ENCODE results near the gene HLA-DRA. TPM values are rescaled to one million over a fixed set of nuclear protein-coding genes. Genes with fewer than 3 reads are reported as not detected.

HLA-DRA gene
- total RNA-seq, 3 donors from 2014 or later, result 69.0 to 333 (median 115) TPM

DNA sequence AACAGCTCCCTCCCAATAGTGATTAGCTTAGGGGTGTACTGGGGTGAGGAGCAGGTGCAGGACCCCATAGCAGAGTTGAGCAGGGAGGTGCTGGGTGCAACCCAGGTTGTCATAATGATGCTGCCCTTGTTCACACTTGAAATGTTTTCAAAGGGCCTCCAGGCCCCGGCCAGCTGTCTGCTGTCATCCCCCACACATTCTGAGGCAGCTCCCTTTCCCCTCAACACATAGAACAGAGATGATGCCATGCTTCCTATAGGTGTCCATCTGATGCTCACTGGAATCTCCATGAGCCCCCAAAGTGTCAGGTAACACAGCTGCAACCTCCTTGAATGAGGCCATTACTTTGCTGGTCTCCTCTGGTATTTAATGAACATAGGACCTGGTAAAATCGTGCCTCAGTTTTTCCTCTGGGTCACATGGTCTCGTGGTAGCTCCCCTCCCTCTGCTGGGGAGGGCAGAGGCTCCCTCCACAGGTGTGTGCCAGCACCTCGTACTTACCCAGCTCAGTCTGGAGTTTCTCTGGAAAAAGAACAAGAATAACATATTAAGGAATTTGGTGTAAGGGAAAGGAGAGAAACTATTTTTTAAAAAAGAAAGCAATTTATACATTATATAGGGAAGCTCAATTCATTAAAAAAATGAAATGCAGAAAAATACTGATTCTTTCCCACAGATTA is 38.3 kb upstream of the HLA-DRA start:
- ATAC-seq (no peak), DNase-seq (no peak)
- TF ChIP-seq, protein P1, sequence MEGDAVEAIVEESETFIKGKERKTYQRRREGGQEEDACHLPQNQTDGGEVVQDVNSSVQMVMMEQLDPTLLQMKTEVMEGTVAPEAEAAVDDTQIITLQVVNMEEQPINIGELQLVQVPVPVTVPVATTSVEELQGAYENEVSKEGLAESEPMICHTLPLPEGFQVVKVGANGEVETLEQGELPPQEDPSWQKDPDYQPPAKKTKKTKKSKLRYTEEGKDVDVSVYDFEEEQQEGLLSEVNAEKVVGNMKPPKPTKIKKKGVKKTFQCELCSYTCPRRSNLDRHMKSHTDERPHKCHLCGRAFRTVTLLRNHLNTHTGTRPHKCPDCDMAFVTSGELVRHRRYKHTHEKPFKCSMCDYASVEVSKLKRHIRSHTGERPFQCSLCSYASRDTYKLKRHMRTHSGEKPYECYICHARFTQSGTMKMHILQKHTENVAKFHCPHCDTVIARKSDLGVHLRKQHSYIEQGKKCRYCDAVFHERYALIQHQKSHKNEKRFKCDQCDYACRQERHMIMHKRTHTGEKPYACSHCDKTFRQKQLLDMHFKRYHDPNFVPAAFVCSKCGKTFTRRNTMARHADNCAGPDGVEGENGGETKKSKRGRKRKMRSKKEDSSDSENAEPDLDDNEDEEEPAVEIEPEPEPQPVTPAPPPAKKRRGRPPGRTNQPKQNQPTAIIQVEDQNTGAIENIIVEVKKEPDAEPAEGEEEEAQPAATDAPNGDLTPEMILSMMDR (IDR thresholded peaks at IDR 0.05), result no peak
- intact Hi-C loops (cut with DNase I, micrococcal nuclease), result no loop called here
- H3K4me3 ChIP-seq, result no peak overlapping the region
- H3K4me1 ChIP-seq (ENCODE audit: low read depth), result no peaks in the 10 kb centered on the region
- H3K36me3 ChIP-seq (ENCODE audit: low read depth), result no peaks in the 10 kb centered on the region
- H3K9me3 ChIP-seq, result no peaks in the 10 kb centered on the region

DNA sequence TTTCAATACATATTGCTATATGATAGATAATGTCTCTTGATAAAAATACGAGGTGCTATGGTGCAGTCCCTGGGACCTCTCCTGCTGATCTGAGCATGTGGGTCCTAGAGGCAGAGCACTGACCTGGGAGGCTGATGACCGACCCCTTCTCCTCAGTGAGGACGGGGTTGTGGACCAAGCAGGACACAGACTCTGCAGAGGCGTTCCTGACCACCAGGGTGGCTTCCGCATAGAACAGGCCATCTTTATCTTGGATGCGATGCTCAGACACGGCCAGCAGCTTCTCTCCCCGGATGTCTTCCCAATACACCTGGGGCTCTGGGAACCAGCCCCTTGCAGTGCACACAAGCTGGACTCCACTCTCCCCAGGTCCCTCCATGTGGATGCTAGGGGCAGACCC is 36.9 kb upstream of the HLA-DRA start:
- ATAC-seq (no peak), DNase-seq (no peak)
- intact Hi-C loops (cut with DNase I, micrococcal nuclease), result no loop called here
- Histone ChIP-seq H3K4me3 (no peak overlapping the region), H3K4me1 (ENCODE audit: low read depth) (no peaks in the 10 kb centered on the region), H3K9me3 (no peaks in the 10 kb centered on the region), H3K36me3 (ENCODE audit: low read depth) (no peaks in the 10 kb centered on the region)
- TF ChIP-seq, protein P1 (IDR thresholded peaks at IDR 0.05), result no peak

DNA sequence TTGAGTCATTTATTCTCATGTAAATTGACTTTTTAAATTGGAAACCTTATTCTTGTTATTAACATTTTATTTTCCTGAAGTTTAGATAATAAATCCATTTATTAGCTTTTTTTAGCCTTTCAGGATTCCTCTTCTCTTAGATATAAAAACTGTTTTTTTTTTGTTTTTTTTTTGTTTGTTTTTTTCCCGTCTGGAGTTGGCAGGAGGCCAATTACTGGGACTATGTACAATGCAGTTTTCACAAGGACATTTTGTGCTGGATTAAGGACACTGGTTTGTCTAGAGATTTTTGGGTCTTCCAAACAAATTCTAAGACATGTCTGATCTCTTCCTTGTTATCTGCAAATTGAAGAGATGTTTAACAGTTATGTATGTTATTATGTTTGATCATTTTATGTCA is 34.0 kb upstream of the HLA-DRA start:
- ATAC-seq (no peak), DNase-seq (no peak)
- H3K36me3 ChIP-seq (ENCODE audit: low read depth), result no peaks in the 10 kb centered on the region
- no peaks in the 10 kb centered on the region for H3K4me1 ChIP-seq (ENCODE audit: low read depth)
- TF ChIP-seq, protein P1 (IDR thresholded peaks at IDR 0.05), result no peak
- intact Hi-C loops (cut with DNase I, micrococcal nuclease), result no loop called here
- H3K4me3 ChIP-seq, result no peak overlapping the region
- H3K9me3 ChIP-seq, result no peaks in the 10 kb centered on the region

DNA sequence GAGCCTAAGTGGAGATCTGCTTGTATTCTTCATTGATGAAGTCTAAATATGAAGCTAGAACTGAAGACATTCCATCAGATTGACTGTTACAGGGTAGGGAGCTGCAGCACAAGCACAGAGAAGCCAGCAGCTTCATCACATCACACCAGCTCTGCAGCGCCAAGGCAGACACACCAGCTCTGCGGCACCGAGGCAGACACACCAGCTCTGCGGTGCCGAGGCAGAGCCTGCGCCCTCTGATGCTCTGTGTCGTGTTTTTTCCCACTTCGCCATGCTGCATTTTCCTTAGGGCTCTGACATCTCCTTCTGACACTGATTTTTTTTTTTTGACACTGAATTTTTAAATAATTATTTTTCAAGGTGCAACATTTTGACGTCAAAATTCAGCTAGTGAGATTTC is 33.5 kb upstream of the HLA-DRA start:
- intact Hi-C loops (cut with DNase I, micrococcal nuclease), result no loop called here
- no peak for ATAC-seq
- H3K4me3 ChIP-seq, result no peak overlapping the region
- H3K4me1 ChIP-seq (ENCODE audit: low read depth), result no peaks in the 10 kb centered on the region
- H3K9me3 ChIP-seq, result no peaks in the 10 kb centered on the region
- no peak for DNase-seq
- TF ChIP-seq, protein P1 (IDR thresholded peaks at IDR 0.05), result no peak
- no peaks in the 10 kb centered on the region for H3K36me3 ChIP-seq (ENCODE audit: low read depth)

DNA sequence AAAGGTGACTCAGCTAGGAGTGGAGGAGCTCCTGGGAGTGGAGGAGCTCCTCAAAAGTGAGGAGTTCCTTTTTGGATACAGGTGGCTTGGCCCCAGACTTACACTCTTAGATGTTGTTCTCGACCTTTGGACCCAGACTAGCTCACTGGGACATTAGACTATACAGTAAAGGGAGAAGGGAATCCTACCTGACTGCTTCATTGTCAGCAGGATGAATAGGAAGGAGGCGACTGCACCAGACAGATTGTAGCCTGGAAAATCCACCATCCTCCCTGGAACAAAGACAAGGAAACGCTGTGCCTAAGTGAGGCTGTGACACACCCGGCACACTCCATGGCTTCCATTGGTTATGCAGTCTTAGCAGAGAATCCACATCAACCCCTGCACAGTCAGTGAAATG is 32.8 kb upstream of the HLA-DRA start, which contains the start of gene BTNL2:
Gene BTNL2 (minus strand): TSS at position 325 of the 400 bp plus-strand sequence. CDS start 58 bp downstream, at position 267.
- Histone ChIP-seq H3K4me3 (no peak within 1 kb of the TSS), H3K4me1 (ENCODE audit: low read depth) (peaks cover 4% of the 10 kb centered on the region), H3K36me3 (ENCODE audit: low read depth) (no peaks in the 10 kb centered on the region), H3K9me3 (no peaks in the 10 kb centered on the region)
- peak; percentile 72 for ATAC-seq
- TF ChIP-seq, protein P1 (IDR thresholded peaks at IDR 0.05), result no peak
- no peak for DNase-seq
- intact Hi-C loops (cut with DNase I, micrococcal nuclease), result no loop called here
